Right lobe of liver (tissue), 4 donors: ENCODE results near the gene RAB3B.

Experiments
- POLR2A ChIP-seq: fragments of 450-650 bp; IDR thresholded peaks from one replicate; pipeline ENCODE4 v1.6.1; 2017; ENCODE audit warnings: antibody characterized with exemption, mild to moderate bottlenecking
- TF ChIP-seq, protein P1 (sequence below), 4 donors: fragments of 200-600 bp in 3 of 4; fragments of 450-650 bp in 1 of 4; IDR thresholded peaks; one replicate each; pipeline versions ENCODE4 v1.5.1 to v1.8.0; 2016 to 2022; ENCODE audit warnings: antibody characterized with exemption in 4 of 4, mild to moderate bottlenecking in 2 of 4
- donor health status: DM: no; HTN: no; CAD: no.
- donor health status: DM: no; HTN: no; CAD: no.
- donor health status: DM: no; HTN: yes; CAD: no.

GRCh38 chr1:52022133-52022532, 31.6 kb upstream of the RAB3B start:
- no peak for TF ChIP-seq POLR2A
- TF ChIP-seq, protein P1, sequence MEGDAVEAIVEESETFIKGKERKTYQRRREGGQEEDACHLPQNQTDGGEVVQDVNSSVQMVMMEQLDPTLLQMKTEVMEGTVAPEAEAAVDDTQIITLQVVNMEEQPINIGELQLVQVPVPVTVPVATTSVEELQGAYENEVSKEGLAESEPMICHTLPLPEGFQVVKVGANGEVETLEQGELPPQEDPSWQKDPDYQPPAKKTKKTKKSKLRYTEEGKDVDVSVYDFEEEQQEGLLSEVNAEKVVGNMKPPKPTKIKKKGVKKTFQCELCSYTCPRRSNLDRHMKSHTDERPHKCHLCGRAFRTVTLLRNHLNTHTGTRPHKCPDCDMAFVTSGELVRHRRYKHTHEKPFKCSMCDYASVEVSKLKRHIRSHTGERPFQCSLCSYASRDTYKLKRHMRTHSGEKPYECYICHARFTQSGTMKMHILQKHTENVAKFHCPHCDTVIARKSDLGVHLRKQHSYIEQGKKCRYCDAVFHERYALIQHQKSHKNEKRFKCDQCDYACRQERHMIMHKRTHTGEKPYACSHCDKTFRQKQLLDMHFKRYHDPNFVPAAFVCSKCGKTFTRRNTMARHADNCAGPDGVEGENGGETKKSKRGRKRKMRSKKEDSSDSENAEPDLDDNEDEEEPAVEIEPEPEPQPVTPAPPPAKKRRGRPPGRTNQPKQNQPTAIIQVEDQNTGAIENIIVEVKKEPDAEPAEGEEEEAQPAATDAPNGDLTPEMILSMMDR (IDR thresholded peaks at IDR 0.05): no peak
